Tibial nerve (tissue), 4 donors: ENCODE measurements around the gene TUBB3.

Experiments used
- EP300 ChIP-seq, 2 donors: sonication (generic); formaldehyde crosslinking; IDR thresholded peaks; one replicate each; pipeline ENCODE4 v1.6.1; 2017; ENCODE audit warnings: antibody characterized with exemption in 2 of 2, mild to moderate bottlenecking in 1 of 2
- POLR2A ChIP-seq, 2 donors: fragments of 450-650 bp; IDR thresholded peaks; one replicate each; pipeline ENCODE4 v1.6.1; 2017; ENCODE audit warnings: antibody characterized with exemption in 2 of 2, mild to moderate bottlenecking in 2 of 2, moderate library complexity in 2 of 2
- TF ChIP-seq, protein P1 (sequence below), 5 experiments: fragments of 200-600 bp in 3 of 5; fragments of 450-650 bp in 2 of 5; sonication (generic) in 3 of 5; IDR thresholded peaks; one replicate each; pipeline ENCODE4 v1.5.1; 2016 to 2019; ENCODE audit warnings: antibody characterized with exemption in 5 of 5, mild to moderate bottlenecking in 3 of 5, moderate library complexity in 2 of 5

DNA sequence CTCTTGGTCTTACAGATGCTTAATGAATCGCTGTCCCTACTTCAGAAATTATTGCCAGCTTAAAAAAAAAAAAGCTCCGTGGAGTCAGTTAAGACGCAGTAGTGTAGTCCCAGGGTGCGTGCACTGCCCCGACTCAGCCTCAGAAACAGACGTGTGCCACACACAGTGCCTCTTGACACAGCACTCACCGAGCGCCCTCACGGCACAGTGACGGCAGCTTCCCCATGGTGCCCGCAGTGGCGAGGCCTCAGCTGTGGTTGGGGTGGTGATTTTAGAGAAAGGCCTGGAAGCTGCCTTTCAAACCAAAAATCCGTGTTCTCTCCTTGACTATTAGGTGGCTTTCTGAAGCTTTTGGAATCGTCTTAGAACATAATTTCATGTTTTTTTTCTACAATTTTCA, 35.9 kb upstream of the TUBB3 start:
- TF ChIP-seq, protein P1, sequence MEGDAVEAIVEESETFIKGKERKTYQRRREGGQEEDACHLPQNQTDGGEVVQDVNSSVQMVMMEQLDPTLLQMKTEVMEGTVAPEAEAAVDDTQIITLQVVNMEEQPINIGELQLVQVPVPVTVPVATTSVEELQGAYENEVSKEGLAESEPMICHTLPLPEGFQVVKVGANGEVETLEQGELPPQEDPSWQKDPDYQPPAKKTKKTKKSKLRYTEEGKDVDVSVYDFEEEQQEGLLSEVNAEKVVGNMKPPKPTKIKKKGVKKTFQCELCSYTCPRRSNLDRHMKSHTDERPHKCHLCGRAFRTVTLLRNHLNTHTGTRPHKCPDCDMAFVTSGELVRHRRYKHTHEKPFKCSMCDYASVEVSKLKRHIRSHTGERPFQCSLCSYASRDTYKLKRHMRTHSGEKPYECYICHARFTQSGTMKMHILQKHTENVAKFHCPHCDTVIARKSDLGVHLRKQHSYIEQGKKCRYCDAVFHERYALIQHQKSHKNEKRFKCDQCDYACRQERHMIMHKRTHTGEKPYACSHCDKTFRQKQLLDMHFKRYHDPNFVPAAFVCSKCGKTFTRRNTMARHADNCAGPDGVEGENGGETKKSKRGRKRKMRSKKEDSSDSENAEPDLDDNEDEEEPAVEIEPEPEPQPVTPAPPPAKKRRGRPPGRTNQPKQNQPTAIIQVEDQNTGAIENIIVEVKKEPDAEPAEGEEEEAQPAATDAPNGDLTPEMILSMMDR (IDR thresholded peaks at IDR 0.05), result no peak
- TF ChIP-seq POLR2A (IDR thresholded peaks at IDR 0.05), result no peak
- TF ChIP-seq EP300 (IDR thresholded peaks at IDR 0.05), result no peak
